ENCODE results near the gene SCRG1.

The SCRG1 gene

GRCh38 chr4:173410079-173410478 is 11.2 kb upstream of the SCRG1 start:
- no peak for DNase-seq

GRCh38 chr4:173405840-173406606 is 7.1 kb upstream of the SCRG1 start:
- no peak for DNase-seq

- DNase-seq = no peak
These were observed 5.5 kb upstream of the SCRG1 start for GRCh38 chr4:173404296-173404865.

- no peak for DNase-seq
These were observed 4.1 kb upstream of the SCRG1 start for GRCh38 chr4:173403051-173403450.

DNA sequence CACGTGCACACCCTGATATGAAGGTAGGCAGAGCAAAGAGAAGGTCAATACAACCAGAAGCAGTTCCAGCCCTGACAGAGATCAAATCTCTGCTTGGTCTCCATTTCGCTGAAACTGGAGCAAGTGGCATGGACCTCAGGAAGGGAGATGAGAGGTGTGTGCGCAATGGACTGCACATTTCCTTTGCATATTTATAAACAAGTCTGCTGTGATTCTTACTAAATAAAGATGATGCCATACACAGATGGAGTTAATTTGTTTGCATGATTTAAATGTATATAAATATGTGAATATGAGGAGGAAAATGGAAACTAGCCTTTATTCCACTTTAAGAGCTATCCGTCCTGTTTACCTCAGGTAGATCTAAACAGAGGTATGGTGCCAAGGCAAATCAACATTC is 2.1 kb upstream of the SCRG1 start:
- no peak for DNase-seq

DNA sequence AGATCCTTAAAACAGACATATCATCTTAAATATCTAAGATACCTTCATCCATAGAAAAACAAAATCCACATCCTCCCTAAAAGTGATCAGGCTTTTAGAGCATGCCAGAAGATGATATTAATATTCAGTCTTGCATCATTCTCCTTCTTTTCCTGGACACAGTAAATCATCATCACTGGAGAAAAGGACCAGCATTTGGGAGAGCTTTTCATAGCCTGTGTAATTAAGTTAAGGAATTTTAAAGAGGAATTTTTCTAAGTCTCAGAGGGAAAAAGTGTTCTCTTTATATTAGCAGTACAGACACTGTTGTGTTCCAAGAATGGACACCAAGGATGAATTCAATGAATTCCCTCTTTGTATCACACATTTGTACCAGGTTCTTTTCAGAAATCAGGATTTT is 696 bp downstream of the SCRG1 start:
- no peak for DNase-seq

DNA sequence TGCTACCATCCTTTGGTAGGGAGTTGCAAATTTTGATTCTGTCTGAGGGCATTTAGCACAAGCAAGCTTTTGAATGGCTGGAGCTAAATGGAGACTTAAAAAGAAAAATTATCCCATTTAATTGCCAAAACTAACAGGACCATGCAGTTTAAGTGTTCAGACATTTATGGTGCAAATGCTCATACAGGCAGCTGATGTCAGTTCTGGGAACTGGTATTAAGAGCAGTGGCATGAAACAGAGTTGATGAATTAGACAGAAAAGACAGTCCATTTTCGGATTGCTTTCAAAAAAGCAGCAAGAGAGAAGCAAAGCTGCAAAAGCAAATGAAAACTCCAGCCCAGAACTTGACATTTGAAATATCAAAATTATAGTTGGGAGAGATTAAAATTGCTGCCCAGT is 1.3 kb downstream of the SCRG1 start:
- no peak for DNase-seq

GRCh38 chr4:173391701-173392100 is 7.2 kb downstream of the SCRG1 start:
- no peak for DNase-seq

DNA sequence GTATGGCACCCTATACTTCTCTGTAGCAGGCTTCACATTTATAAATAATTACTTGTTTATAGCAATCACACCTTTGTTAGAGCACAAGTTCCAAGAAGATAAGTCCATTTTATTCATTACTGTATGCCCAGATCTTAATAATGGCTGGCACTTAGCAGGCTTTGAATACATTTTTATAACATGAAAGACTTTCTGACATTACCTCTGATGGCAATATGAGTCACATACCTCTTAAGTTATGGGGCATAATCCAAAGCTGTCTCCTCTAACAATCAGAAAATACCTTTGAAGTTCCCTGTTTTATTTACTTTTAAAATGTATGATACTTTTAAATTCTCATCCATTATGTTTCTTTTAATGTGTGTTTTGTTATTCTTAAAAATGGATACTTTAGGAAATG is 12.2 kb downstream of the SCRG1 start:
- DNase-seq = no peak

DNA sequence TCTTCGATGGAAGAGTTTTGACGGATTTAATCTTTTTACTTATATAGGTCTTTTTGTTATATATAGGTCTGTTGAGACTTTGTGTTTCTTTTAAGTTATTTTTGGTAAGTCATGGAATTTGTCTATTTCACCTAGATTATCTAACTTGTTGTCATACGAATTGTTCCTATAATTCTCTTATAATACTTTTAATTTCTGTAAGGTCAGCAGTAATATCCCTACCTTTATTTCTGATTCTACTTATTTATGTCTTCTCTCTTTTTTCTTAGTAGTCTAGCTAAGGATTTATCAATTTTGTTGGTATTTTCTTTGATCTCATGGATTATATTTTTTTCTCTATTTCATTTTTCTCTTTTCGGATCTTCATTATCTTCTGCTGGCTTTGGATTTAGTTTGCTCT is 16.6 kb downstream of the SCRG1 start:
- DNase-seq = no peak

GRCh38 chr4:173381610-173382009 is 17.3 kb downstream of the SCRG1 start:
- DNase-seq = no peak

DNA sequence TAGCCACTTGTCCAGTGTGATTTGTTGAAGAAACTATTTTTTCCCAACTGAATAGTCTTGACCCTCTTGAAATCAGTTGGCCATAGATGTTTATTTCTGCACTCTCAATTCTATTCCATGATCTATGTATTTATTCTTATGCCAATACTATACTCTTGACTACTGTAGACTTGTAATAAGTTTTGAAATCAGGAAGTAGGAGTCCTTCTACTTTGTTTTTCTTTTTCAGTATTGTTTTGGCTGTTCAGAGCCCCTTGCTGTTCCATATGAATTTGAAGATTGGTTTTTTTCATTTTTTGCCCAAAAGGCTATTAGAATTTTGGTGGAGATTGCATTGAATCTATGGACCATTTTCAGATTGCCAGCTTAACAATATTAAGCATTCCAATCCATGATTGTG is 17.9 kb downstream of the SCRG1 start:
- DNase-seq = no peak

DNA sequence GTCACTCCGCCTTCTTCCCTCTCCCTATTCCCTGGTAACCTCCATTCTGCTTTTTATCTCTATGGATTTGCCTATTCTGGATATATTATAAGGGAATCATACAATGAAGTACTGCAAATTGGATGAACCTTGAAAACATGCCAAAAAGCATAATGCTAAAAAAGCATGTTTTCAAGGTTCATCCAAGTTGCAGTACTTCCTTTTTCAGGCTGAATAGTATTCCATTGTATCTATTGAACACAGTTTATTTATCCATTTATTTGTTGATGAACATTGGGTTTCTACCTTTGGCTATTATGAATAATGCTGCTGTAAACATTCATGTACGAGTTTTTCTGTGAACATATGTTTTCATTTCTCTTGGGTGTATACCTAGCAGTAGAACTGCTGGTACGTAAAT is 19.0 kb downstream of the SCRG1 start:
- DNase-seq = no peak

DNA sequence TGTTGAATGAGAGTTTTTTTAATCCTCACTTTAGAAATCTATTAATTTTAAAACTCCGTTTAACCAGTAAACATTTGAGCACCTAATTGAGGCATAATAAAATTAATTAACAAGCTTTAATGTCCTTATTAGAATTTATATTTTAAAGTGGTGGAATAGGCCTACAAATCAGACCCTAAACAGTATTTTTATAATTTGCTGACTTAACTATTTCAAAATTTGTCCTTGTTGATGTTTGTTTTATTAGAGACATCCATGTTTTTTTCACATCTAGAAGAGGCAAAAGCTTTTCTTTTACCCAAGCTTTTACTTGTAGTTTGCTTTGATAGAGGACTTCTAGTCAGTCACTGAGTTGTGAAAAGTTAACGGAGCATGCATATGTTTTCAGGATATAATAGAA is 24.3 kb downstream of the SCRG1 start:
- DNase-seq = no peak

GRCh38 chr4:173371292-173372192 is 27.4 kb downstream of the SCRG1 start:
- peak; percentile 52 for DNase-seq

DNA sequence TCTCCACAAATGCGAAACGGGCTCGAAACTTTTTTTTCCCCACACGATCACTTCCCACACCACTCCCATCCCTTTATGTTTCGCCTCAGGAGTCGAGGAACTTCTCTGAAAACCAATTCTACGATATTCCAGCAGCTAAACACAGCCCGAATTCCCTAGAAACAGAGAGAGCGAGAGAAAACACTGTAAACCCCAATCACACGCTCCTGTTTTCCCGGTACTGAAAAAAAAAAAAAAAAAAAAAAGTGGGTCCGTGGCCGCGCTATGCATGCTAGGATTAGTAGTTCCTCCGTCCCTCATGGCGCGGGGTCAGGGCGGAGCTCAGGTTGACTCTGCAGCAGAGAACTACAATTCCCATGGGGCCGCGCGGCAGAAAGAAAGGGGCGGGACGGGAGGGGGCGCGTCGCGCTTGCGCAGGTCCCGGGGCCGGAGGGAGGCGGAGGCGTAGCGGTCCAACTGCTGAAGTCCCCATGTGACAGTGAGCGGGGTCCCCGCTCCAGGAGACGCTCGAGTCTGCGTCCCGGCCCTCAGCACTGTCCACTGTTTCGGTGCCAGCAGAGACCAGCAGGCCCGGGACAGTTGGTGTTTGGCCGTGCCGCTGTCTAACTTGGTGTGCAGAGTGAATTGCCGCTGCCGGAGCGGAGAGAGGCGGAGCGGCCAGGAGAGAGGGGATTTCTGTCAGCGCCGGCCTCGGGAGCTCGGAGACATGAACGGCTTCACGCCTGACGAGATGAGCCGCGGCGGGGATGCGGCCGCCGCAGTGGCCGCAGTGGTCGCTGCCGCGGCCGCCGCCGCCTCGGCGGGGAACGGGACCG is 28.2 kb downstream of the SCRG1 start, which contains the start of gene SAP30:
TSS of gene SAP30 (plus strand) at position 478 of the 815 bp plus-strand sequence. CDS start at position 707, 229 bp downstream.
- peak; percentile 98 for DNase-seq

DNA sequence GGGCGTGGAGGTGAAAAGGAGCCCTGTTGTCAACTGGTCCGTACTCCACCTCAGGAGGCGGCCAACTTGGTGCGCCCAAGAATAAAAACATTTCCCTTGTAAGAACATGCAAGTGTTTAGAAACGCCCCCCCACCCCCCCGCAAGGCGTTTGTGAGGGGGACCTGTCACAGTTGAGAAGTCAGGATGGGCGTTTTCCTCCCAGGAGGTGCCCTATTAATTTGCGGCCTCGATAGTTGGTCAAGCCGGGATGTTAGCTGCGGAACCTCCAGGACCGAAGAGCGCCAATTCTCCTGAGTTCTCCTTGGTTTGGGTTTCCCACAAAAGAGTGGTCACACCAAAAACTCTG is 28.8 kb downstream of the SCRG1 start:
- peak; percentile 70 for DNase-seq

- DNase-seq = no peak
These were observed 31.0 kb downstream of the SCRG1 start for GRCh38 chr4:173367946-173368345.

DNA sequence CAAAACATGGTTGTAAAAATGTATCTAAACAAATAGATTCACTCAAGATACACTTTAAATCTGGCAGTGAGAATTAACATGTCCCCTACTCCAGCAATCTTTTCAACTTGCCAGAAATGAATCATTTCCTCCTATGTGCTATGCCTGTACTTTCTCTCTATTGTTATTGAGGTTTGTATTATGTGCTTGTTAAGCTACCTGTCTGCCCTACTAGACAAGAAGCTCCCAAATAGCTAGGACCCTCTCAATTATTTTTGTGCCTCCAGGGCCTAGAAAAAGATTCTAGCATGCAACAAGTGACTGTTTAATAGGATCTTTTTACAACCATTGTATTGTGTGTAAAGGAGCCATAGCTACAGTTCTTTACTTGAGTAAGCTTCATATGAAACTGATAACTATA is 31.6 kb downstream of the SCRG1 start:
- no peak for DNase-seq

DNA sequence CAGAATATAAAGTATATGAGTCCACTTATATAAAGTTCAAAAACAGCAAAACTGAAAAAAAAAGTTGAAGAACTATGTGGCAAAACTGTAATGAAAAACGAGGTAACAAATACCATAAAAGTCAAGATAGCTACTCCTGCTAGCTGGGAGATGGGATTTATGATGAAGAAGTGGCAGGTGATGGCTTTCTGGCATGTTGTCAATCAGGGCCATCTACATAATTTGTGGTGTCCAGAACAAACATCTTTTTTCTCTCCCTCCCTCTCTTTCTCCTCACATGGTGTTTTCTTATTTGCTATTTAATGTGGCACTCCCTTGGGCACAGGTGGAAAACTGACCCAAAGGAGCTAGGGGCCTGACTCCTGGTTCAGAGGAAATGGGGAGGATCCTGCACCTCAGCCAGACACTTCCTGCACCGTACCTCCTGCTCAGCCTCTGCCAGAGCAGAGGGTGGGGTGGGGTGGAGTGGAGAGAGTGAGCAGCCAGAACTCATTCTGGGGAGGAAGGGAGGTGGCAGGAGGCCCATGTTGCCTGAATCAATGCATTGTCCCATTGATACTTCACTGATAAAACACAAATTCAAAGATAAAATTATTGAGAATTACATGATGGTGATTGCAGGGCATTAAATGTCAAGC is 33.4 kb downstream of the SCRG1 start:
- DNase-seq = peak; percentile 28

DNA sequence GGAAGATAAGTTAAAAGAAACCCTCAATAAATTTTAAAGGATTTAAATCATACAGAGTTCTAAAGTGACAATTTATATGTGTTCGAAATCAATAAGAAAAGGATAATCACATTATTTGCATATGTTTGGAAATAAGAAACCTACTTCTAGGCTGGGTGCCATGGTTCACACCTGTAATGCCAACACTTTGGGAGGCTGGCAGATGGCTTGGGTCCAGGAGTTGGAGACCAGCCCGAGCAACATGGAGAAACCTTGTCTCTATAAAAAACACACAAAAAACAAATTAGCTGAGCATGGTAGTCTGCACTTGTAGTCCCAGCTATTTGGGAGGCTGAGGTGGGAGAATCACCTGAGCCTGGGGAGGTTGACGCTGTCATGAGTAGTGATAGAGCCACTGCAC is 36.2 kb downstream of the SCRG1 start:
- DNase-seq = no peak

GRCh38 chr4:173360587-173361221 is 38.2 kb downstream of the SCRG1 start:
- no peak for DNase-seq
